HG03196 (cell line): Measurements from ENCODE around the gene VAPA.

Source experiments
- ATAC-seq: cut with Tn5 transposase; IDR thresholded peaks from one replicate; pipeline ENCODE4 v1.9.1; 2021; ENCODE audit not compliant: unreplicated experiment

The VAPA gene

GRCh38 chr18:9913526-9914333 is at the start of gene VAPA:
TSS of gene VAPA (plus strand) at chr18:9914016. CDS start at chr18:9914257, 241 bp downstream.
- ATAC-seq = peak; percentile 80

- ATAC-seq = no peak
These were observed 47.9 kb upstream of the VAPA start for GRCh38 chr18:9865764-9866490.

- ATAC-seq = no peak
These were observed 47.2 kb upstream of the VAPA start for GRCh38 chr18:9866627-9867026.

- ATAC-seq = no peak
These were observed 46.7 kb upstream of the VAPA start for GRCh38 chr18:9867071-9867594.

- no peak for ATAC-seq
These were observed 44.7 kb upstream of the VAPA start for GRCh38 chr18:9868857-9869714.

- ATAC-seq = peak; percentile 59
These were observed 43.9 kb upstream of the VAPA start for GRCh38 chr18:9869715-9870430.

- no peak for ATAC-seq
These were observed 43.3 kb upstream of the VAPA start for GRCh38 chr18:9870431-9871008.

- no peak for ATAC-seq
These were observed 42.5 kb upstream of the VAPA start for GRCh38 chr18:9871244-9871746.

GRCh38 chr18:9872823-9873222 is 41.0 kb upstream of the VAPA start:
- ATAC-seq = no peak

GRCh38 chr18:9874728-9875127 is 39.1 kb upstream of the VAPA start:
- ATAC-seq = no peak

GRCh38 chr18:9876212-9876866 is 37.5 kb upstream of the VAPA start:
- no peak for ATAC-seq

GRCh38 chr18:9876867-9877654 is 36.8 kb upstream of the VAPA start:
- ATAC-seq = no peak

- no peak for ATAC-seq
These were observed 36.2 kb upstream of the VAPA start for GRCh38 chr18:9877655-9878014.

- no peak for ATAC-seq
These were observed 35.7 kb upstream of the VAPA start for GRCh38 chr18:9878095-9878494.

- no peak for ATAC-seq
These were observed 35.0 kb upstream of the VAPA start for GRCh38 chr18:9878783-9879242.

- ATAC-seq = no peak
These were observed 29.7 kb upstream of the VAPA start for GRCh38 chr18:9884090-9884489.

- no peak for ATAC-seq
These were observed 29.2 kb upstream of the VAPA start for GRCh38 chr18:9884532-9885140.
